Measurements from ENCODE around the gene MPPED1.

GRCh38 chr22:43364169-43364435, 47.7 kb upstream of the MPPED1 start:
- TF ChIP-seq CTCF (IDR thresholded peaks at IDR 0.05; ENCODE audit: extremely low read depth in 1 of 2, insufficient read depth in 1 of 2, low read depth in 1 of 2, low read length in 2 of 2) (no peak), EZH2 (IDR thresholded peaks at IDR 0.05; ENCODE audit: borderline replicate concordance, low read depth, low read length, severe bottlenecking) (no peak), MAX (IDR thresholded peaks at IDR 0.05; ENCODE audit: insufficient read depth, insufficient read length) (no peak), POLR2AphosphoS5 (IDR thresholded peaks at IDR 0.05; ENCODE audit: insufficient read depth, low read depth, low read length) (no peak), POLR2A (IDR thresholded peaks at IDR 0.05; ENCODE audit: low read depth, low read length) (no peak), FOS (IDR thresholded peaks at IDR 0.05; ENCODE audit: borderline replicate concordance, insufficient read depth, low read length) (no peak), JUN (IDR thresholded peaks at IDR 0.05; ENCODE audit: borderline replicate concordance, insufficient read depth, insufficient read length, low read depth) (no peak), MYC (IDR thresholded peaks at IDR 0.05; ENCODE audit: low read depth, low read length) (no peak)
